NAMALWA (cell line): ENCODE data around the gene NEGR1.

Source experiments
- DNase-seq: peaks from one replicate; pipeline ENCODE4 v3.0.0-alpha.2; 2015; ENCODE audit warnings: low spot score

NEGR1 gene

DNA sequence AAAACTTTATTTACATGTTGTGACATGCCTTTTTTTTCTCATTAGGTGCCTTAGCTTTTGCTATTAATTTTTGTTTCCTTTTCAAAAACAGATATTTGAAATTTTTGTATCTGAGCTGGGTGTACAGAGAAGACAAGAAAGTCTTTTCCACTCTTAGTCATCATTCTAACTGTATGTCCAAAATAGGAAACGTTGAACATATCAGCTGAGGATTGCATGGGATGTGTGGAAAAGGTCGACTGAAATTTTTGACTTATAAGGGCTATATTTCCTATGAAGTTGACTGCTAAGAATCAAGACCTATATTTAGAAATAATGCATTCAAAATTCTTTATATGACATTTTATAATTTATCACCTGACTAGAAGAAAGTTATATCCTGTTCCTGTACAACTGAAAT is 931.5 kb downstream of the NEGR1 start:
- DNase-seq, result no peak

DNA sequence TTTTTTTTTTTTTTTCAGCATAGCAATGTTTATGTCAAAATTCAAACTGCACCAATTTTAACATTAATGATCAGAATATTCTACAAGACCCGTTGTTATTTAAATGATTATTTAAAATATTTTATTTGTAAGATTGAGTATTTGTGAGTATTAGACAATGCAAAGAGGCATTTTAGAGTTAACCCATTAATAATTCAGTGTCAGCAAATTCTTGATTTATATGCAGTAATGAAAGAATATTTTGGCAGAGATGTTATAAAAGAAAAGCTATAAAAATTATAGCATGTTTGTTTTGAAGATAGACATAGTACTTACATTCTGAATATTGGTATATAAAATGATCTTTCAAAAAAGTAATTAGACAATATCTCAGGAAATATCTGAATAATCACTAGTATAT is 932.0 kb downstream of the NEGR1 start:
- DNase-seq, result no peak
